Measurements from ENCODE around the gene ZNF546.

Gene ZNF546

GRCh38 chr19:39995794-39996193 is 1.1 kb upstream of the ZNF546 start:
- no peak for TF ChIP-seq CTCF (IDR thresholded peaks at IDR 0.05; ENCODE audit: low read depth, low read length)
- Histone ChIP-seq H3K4me3 (ENCODE audit: low read depth, low read length) (peak overlapping the region; percentile 98), H3K36me3 (no peaks in the 10 kb centered on the region), H3K27me3 (no peaks in the 10 kb centered on the region), H3K9me3 (no peaks in the 10 kb centered on the region), H3K4me1 (no peaks in the 10 kb centered on the region)
- DNase-seq: no peak

- Histone ChIP-seq H3K27me3 (no peaks in the 10 kb centered on the region), H3K4me1 (no peaks in the 10 kb centered on the region), H3K4me3 (ENCODE audit: low read depth, low read length) (peak overlapping the region; percentile 98), H3K36me3 (no peaks in the 10 kb centered on the region), H3K9me3 (no peaks in the 10 kb centered on the region)
- peak; percentile 36 for DNase-seq
- no peak for TF ChIP-seq CTCF (IDR thresholded peaks at IDR 0.05; ENCODE audit: low read depth, low read length)
These were observed 546 bp upstream of the ZNF546 start for GRCh38 chr19:39996218-39996810.

GRCh38 chr19:39997638-39998216 is 867 bp downstream of the ZNF546 start:
- Histone ChIP-seq H3K27me3 (no peaks in the 10 kb centered on the region), H3K36me3 (no peaks in the 10 kb centered on the region), H3K4me1 (no peaks in the 10 kb centered on the region), H3K9me3 (no peaks in the 10 kb centered on the region), H3K4me3 (ENCODE audit: low read depth, low read length) (peak overlapping the region; percentile 98)
- no peak for DNase-seq
- no peak for TF ChIP-seq CTCF (IDR thresholded peaks at IDR 0.05; ENCODE audit: low read depth, low read length)

GRCh38 chr19:39998501-39998900 is 1.6 kb downstream of the ZNF546 start:
- H3K9me3 ChIP-seq: no peaks in the 10 kb centered on the region
- TF ChIP-seq CTCF (IDR thresholded peaks at IDR 0.05; ENCODE audit: low read depth, low read length): no peak
- no peaks in the 10 kb centered on the region for H3K27me3 ChIP-seq
- no peaks in the 10 kb centered on the region for H3K4me1 ChIP-seq
- H3K4me3 ChIP-seq (ENCODE audit: low read depth, low read length): no peak overlapping the region
- H3K36me3 ChIP-seq: no peaks in the 10 kb centered on the region
- DNase-seq: no peak

GRCh38 chr19:40005691-40006272 is 8.9 kb downstream of the ZNF546 start:
- DNase-seq: no peak
- no peak overlapping the region for H3K4me3 ChIP-seq (ENCODE audit: low read depth, low read length)
- TF ChIP-seq CTCF (IDR thresholded peaks at IDR 0.05; ENCODE audit: low read depth, low read length): no peak
- no peaks in the 10 kb centered on the region for H3K27me3 ChIP-seq
- H3K9me3 ChIP-seq: no peaks in the 10 kb centered on the region
- no peaks in the 10 kb centered on the region for H3K36me3 ChIP-seq
- H3K4me1 ChIP-seq: no peaks in the 10 kb centered on the region

- H3K36me3 ChIP-seq: no peaks in the 10 kb centered on the region
- TF ChIP-seq CTCF (IDR thresholded peaks at IDR 0.05; ENCODE audit: low read depth, low read length): no peak
- H3K4me1 ChIP-seq: no peaks in the 10 kb centered on the region
- no peaks in the 10 kb centered on the region for H3K27me3 ChIP-seq
- no peak overlapping the region for H3K4me3 ChIP-seq (ENCODE audit: low read depth, low read length)
- no peak for DNase-seq
- H3K9me3 ChIP-seq: no peaks in the 10 kb centered on the region
These were observed 9.4 kb downstream of the ZNF546 start for GRCh38 chr19:40006273-40006691.
